Aorta (tissue), 5 donors: ENCODE measurements around the gene C18orf54. TPM values are rescaled to one million over a fixed set of nuclear protein-coding genes. Genes with fewer than 3 reads are reported as not detected.
"Not testable (repeated sequence)": the region's sequence is repeated elsewhere in the genome, so short reads cannot be mapped to it uniquely, and the experiment has no call there.

Experiments used
- ATAC-seq: fragments of 200-7000 bp; cut with Tn5 transposase; one replicate; pipeline ENCODE4 v1.9.1; 2022; ENCODE audit warnings: moderate library complexity; ENCODE audit not compliant: low FRiP score
- DNase-seq, 2 donors: peaks; one replicate each; pipeline ENCODE4 v3.0.0-alpha.2; 2020
- H3K27ac ChIP-seq, 2 donors: one replicate each; pipeline ENCODE4 v1.5.1; 2013; ENCODE audit warnings: low read length in 2 of 2, mild to moderate bottlenecking in 2 of 2, moderate library complexity in 2 of 2, control low read depth in 1 of 2, inconsistent platforms in 1 of 2, low read depth in 1 of 2
- H3K27me3 ChIP-seq, 2 donors: one replicate each; pipeline ENCODE4 v1.6.1; 2013; ENCODE audit warnings: control low read depth in 1 of 2, low read length in 1 of 2, mild to moderate bottlenecking in 1 of 2, moderate library complexity in 1 of 2; ENCODE audit not compliant: insufficient read depth in 2 of 2, control insufficient read depth in 1 of 2
- H3K36me3 ChIP-seq, 2 donors: one replicate each; pipeline ENCODE4 v1.6.1; 2013; ENCODE audit warnings: control low read depth in 1 of 2, low read length in 1 of 2, mild to moderate bottlenecking in 1 of 2; ENCODE audit not compliant: insufficient read depth in 2 of 2, control insufficient read depth in 1 of 2
- H3K4me1 ChIP-seq, 2 donors: one replicate each; pipeline ENCODE4 v1.6.1; 2013; ENCODE audit warnings: low read length in 2 of 2, control low read depth in 1 of 2, mild to moderate bottlenecking in 1 of 2, moderate library complexity in 1 of 2; ENCODE audit not compliant: insufficient read depth in 2 of 2, control insufficient read depth in 1 of 2
- H3K4me3 ChIP-seq, 2 donors: one replicate each; pipeline ENCODE4 v1.5.1; 2013; ENCODE audit warnings: low read length in 2 of 2, control low read depth in 1 of 2, mild to moderate bottlenecking in 1 of 2
- H3K9me3 ChIP-seq: one replicate; pipeline ENCODE4 v1.6.1; 2013; ENCODE audit warnings: mild to moderate bottlenecking, low read length; ENCODE audit not compliant: control insufficient read depth
- WGBS, 2 donors: extraction: QIAGEN DNeasy Blood & Tissue Kit; methylation state at CpG; one replicate each; pipeline ENCODE4 v1.1.7; 2013; 5-methylcytosine and 5-hydroxymethylcytosine counted together
- intact Hi-C, 2 donors: fragments of 100-400 bp; cut with DNase I; formaldehyde crosslinking; loops; one replicate each; pipeline versions ENCODE4 v1.14.2 to v1.15.0; 2022
- polyA plus RNA-seq, 2 donors: library from polyadenylated mRNA; stranded (reverse); fragments of 200-250 nt; gene quantifications; one replicate each; pipeline ENCODE4 v1.2.3, GENCODE V29; 2013
- total RNA-seq, 2 donors: library from RNA; stranded (reverse); fragmentation: NEBNext Ultra II Directional; extraction: Animal tissue kit (Norgen Biotek cat#: 25700); gene quantifications; one replicate each; pipeline ENCODE4 v1.2.1, GENCODE V29; 2021
- donor health status: healthy with polysubstance abuse.
- donor health status: Bipolar disorder and iron deficiency.
- donor health status: DM: no; HTN: no; CAD: no.
- donor health status: DM: no; HTN: no; CAD: no.
- donor health status: DM: yes; HTN: yes; CAD: no.

Gene C18orf54
- total and polyA plus RNA-seq, 4 donors, result 0.50 to 5.5 (median 1.8) TPM

GRCh38 chr18:54382076-54382475 lies 24.4 kb downstream of the C18orf54 start:
- Histone ChIP-seq H3K36me3 (no peaks in the 10 kb centered on the region), H3K4me3 (no peak overlapping the region), H3K27me3 (no peaks in the 10 kb centered on the region), H3K4me1 (no peaks in the 10 kb centered on the region), H3K9me3 (no peaks in the 10 kb centered on the region), H3K27ac (no peak overlapping the region)
- ATAC-seq, result no peak
- 85 to 88% methylated on average over 3 of the region's 3 CpGs for WGBS, 2 donors
- no peak for DNase-seq
- intact Hi-C loops, result no loop called here

- ATAC-seq (no peak), DNase-seq (no peak)
- Histone ChIP-seq H3K4me3 (no peak overlapping the region), H3K9me3 (no peaks in the 10 kb centered on the region), H3K4me1 (no peaks in the 10 kb centered on the region), H3K27me3 (no peaks in the 10 kb centered on the region), H3K27ac (no peak overlapping the region), H3K36me3 (no peaks in the 10 kb centered on the region)
- WGBS, 2 donors, result 86 to 88% methylated on average over 8 of the region's 8 CpGs
- intact Hi-C loops, result no loop called here
Observed at GRCh38 chr18:54382733-54383252, 25.1 kb downstream of the C18orf54 start.

GRCh38 chr18:54386043-54386442 lies 28.3 kb downstream of the C18orf54 start:
- no peaks in the 10 kb centered on the region for H3K36me3 ChIP-seq
- H3K4me3 ChIP-seq, result no peak overlapping the region
- H3K27me3 ChIP-seq, result no peaks in the 10 kb centered on the region
- ATAC-seq, result no peak
- no peak for DNase-seq
- no peak overlapping the region for H3K27ac ChIP-seq
- 54 to 85% methylated on average over 4 of the region's 4 CpGs for WGBS, 2 donors
- no peaks in the 10 kb centered on the region for H3K4me1 ChIP-seq
- intact Hi-C loops, result no loop called here
- H3K9me3 ChIP-seq, result no peaks in the 10 kb centered on the region

- H3K4me1 ChIP-seq, H3K4me3 ChIP-seq, H3K36me3 ChIP-seq, H3K27me3 ChIP-seq, H3K27ac ChIP-seq, DNase-seq, H3K9me3 ChIP-seq, intact Hi-C loops, ATAC-seq: not testable (repeated sequence)
- WGBS, 2 donors, result 95 to 97% methylated on average over 23 of the region's 23 CpGs
Observed at GRCh38 chr18:54386800-54387495, 29.2 kb downstream of the C18orf54 start.

- no peak for ATAC-seq
- 83 to 89% methylated on average over 3 of the region's 3 CpGs for WGBS, 2 donors
- intact Hi-C loops, result no loop called here
Observed at GRCh38 chr18:54387631-54388030, 29.9 kb downstream of the C18orf54 start.

GRCh38 chr18:54388203-54389142 lies 30.8 kb downstream of the C18orf54 start:
- no peaks in the 10 kb centered on the region for H3K27me3 ChIP-seq
- no peaks in the 10 kb centered on the region for H3K36me3 ChIP-seq
- ATAC-seq (no peak), DNase-seq (peak in 1 of 2 donors; percentile 63)
- 20 to 36% methylated on average over 6 of the region's 6 CpGs for WGBS, 2 donors
- H3K4me1 ChIP-seq, result no peaks in the 10 kb centered on the region
- H3K9me3 ChIP-seq, result no peaks in the 10 kb centered on the region
- H3K4me3 ChIP-seq, result no peak overlapping the region
- no peak overlapping the region for H3K27ac ChIP-seq
- intact Hi-C loops, result no loop called here

More at GRCh38 chr18:54387631-54388030, 29.9 kb downstream of the C18orf54 start:
- Histone ChIP-seq H3K27ac (no peak overlapping the region), H3K4me3 (no peak overlapping the region), H3K27me3 (no peaks in the 10 kb centered on the region), H3K9me3 (no peaks in the 10 kb centered on the region), H3K4me1 (no peaks in the 10 kb centered on the region), H3K36me3 (no peaks in the 10 kb centered on the region)
- DNase-seq, result no peak

- 36% methylated on average over 2 of the region's 2 CpGs for WGBS, 2 donors
- Histone ChIP-seq H3K27ac (no peak overlapping the region), H3K4me3 (no peak overlapping the region), H3K36me3 (no peaks in the 10 kb centered on the region), H3K9me3 (no peaks in the 10 kb centered on the region), H3K27me3 (no peaks in the 10 kb centered on the region), H3K4me1 (no peaks in the 10 kb centered on the region)
- ATAC-seq, result no peak
- DNase-seq, result no peak
- intact Hi-C loops, result no loop called here
Observed at GRCh38 chr18:54389143-54389505, 31.4 kb downstream of the C18orf54 start.

- DNase-seq (no peak), ATAC-seq (no peak)
- 36 to 54% methylated on average over 3 of the region's 3 CpGs for WGBS, 2 donors
- Histone ChIP-seq H3K4me3 (no peak overlapping the region), H3K27ac (no peak overlapping the region), H3K27me3 (no peaks in the 10 kb centered on the region), H3K36me3 (no peaks in the 10 kb centered on the region), H3K9me3 (no peaks in the 10 kb centered on the region), H3K4me1 (no peaks in the 10 kb centered on the region)
- intact Hi-C loops, result no loop called here
Observed at GRCh38 chr18:54390838-54391237, 33.1 kb downstream of the C18orf54 start.
